ENCODE measurements around the gene L1TD1.

DNA sequence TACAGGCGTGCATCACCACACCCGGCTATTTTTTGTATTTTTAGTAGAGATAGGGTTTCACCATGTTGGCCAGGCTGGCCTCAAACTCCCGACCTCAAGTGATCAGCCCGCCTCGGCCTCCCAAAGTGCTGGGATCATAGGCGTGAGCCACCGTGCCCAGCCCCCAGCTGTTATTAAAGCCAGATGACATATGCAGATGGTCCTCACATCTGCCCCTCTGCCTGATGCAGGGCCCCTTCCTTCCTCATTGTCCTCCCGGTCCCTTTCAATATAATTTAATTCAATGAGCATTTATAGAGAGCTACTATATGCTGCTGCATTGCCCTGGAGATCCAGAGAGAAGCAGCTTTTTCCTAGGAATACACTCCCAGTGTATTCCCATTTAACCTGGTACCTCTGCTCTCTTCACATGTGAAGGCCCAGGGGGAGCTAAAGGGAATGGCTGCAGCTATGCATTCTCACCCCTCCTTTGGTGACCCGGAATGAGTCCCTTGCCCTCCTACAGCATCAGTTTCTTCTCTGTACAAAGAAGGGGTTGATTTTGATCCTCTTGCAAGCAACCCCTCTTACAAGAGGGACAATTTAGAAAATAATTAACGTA, 55.6 kb downstream of the L1TD1 start:
- no peak for TF ChIP-seq POLR2A (IDR thresholded peaks at IDR 0.05)
- TF ChIP-seq, protein P1, sequence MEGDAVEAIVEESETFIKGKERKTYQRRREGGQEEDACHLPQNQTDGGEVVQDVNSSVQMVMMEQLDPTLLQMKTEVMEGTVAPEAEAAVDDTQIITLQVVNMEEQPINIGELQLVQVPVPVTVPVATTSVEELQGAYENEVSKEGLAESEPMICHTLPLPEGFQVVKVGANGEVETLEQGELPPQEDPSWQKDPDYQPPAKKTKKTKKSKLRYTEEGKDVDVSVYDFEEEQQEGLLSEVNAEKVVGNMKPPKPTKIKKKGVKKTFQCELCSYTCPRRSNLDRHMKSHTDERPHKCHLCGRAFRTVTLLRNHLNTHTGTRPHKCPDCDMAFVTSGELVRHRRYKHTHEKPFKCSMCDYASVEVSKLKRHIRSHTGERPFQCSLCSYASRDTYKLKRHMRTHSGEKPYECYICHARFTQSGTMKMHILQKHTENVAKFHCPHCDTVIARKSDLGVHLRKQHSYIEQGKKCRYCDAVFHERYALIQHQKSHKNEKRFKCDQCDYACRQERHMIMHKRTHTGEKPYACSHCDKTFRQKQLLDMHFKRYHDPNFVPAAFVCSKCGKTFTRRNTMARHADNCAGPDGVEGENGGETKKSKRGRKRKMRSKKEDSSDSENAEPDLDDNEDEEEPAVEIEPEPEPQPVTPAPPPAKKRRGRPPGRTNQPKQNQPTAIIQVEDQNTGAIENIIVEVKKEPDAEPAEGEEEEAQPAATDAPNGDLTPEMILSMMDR (IDR thresholded peaks at IDR 0.05) = no peak
